PFSK-1 (cell line): ENCODE results near the gene CA4.

Source experiments
- POLR2AphosphoS5 ChIP-seq: IDR thresholded peaks from 2 replicates; pipeline ENCODE4 v1.6.1; 2012; ENCODE audit warnings: low read depth, mild to moderate bottlenecking, control low read depth, low read length, moderate library complexity
- REST ChIP-seq, 2 experiments: IDR thresholded peaks; 2 replicates each; pipeline versions ENCODE4 v1.6.1 to v1.8.0; 2011 to 2012; ENCODE audit warnings: low read depth in 2 of 2, low read length in 2 of 2, control low read depth in 1 of 2, inconsistent platforms in 1 of 2, mild to moderate bottlenecking in 1 of 2, moderate library complexity in 1 of 2; ENCODE audit not compliant: insufficient read depth in 1 of 2
- SIN3A ChIP-seq: IDR thresholded peaks from 2 replicates; pipeline ENCODE4 v1.6.1; 2012; ENCODE audit warnings: mild to moderate bottlenecking, low read length, moderate library complexity, borderline replicate concordance; ENCODE audit not compliant: insufficient read depth
- TAF1 ChIP-seq: IDR thresholded peaks from 2 replicates; pipeline ENCODE4 v1.6.1; 2012; ENCODE audit warnings: low read length, control low read depth, borderline replicate concordance; ENCODE audit not compliant: insufficient read depth

- TF ChIP-seq REST (IDR thresholded peaks at IDR 0.05; ENCODE audit: insufficient read depth in 1 of 2, low read depth in 2 of 2, low read length in 2 of 2): no peak
- TF ChIP-seq POLR2AphosphoS5: no peak
- no peak for TF ChIP-seq SIN3A
- TF ChIP-seq TAF1: no peak
Measured at GRCh38 chr17:60155815-60156214, 6.0 kb downstream of the CA4 start.
